Nephron (organoid): Measurements from ENCODE around the gene ITPK1.

Source experiments
- H3K27ac Mint-ChIP-seq, 3 experiments: 2 replicates each; pipeline ENCODE4 v1.8.0; 2020; ENCODE audit warnings: mixed read lengths in 3 of 3, mild to moderate bottlenecking in 2 of 3, moderate library complexity in 1 of 3
- H3K27me3 Mint-ChIP-seq: 2 replicates; pipeline ENCODE4 v1.8.0; 2021; ENCODE audit warnings: low read depth, mild to moderate bottlenecking, moderate library complexity, mixed read lengths
- H3K36me3 Mint-ChIP-seq: 2 replicates; pipeline ENCODE4 v1.8.0; 2020; ENCODE audit warnings: low read depth, mixed read lengths
- H3K4me1 Mint-ChIP-seq: 2 replicates; pipeline ENCODE4 v1.8.0; 2020; ENCODE audit warnings: mixed read lengths
- H3K4me3 Mint-ChIP-seq, 3 experiments: 2 replicates each; pipeline ENCODE4 v1.8.0; 2020; ENCODE audit warnings: mild to moderate bottlenecking in 3 of 3, mixed read lengths in 3 of 3, moderate library complexity in 2 of 3
- H3K9me3 Mint-ChIP-seq: 2 replicates; pipeline ENCODE4 v1.8.0; 2020; ENCODE audit warnings: mixed read lengths
- TF ChIP-seq, protein P1 (sequence below), 3 experiments: fragments of 200-600 bp; sonication (generic); IDR thresholded peaks; one replicate each; pipeline ENCODE4 v1.5.0; 2021; ENCODE audit warnings: antibody characterized with exemption in 3 of 3; ENCODE audit not compliant: unreplicated experiment in 3 of 3

The ITPK1 gene

DNA sequence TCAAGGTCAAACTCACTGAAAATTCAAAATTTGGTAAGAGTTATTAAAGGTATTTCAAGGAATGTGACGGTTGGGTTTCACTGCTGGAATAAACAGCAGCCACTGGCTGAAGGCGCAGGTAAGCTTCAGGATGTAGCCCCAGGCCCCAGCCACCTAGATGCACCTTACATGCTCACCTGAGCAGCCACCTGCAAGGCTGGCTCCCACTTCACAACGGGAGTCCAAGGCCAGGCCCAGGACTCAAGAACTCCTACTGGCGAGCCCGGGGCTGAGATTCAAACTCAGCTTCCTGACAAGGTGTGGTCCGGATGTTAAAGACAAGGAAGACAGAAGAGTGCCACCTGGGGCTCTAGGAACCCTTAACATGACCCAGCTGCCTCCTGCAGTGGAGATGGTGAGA, 78.4 kb downstream of the ITPK1 start:
- Mint-ChIP-seq H3K36me3 (no peaks in the 10 kb centered on the region), H3K27me3 (peaks cover 8% of the 10 kb centered on the region), H3K27ac (no peak overlapping the region)

DNA sequence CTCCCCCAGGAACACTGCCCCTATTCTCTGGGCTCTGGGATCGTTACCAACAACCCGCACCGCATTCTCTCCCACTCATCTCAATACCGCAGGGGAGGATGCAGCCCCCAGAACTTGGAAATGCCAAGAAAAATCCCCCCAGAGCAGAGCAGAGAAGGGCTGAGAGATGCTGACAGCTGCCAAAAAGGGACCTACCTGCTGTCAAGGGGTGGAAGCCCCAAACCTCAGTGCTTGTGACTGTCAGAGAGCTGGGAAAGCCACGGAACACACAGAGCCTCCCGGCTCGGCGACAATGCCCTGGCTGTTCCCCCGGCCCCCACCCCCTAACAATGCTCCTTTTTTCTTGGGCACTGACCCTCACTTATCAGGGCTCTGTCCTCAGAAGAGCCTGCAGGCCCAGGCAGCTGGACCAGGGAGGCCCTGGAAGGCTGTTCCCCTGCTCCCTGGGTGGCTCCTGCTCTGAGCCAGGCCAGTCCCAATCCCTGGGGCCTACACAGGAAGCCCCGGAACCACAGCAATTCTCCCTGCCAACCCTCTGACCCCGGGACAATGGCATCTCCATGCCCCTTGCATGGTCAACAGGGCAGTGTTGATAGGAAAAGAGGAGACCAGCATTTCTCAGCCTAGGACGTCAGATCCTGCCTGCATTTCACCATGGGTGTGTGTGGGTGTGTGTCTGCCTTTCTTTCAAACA, 78.9 kb downstream of the ITPK1 start:
- Mint-ChIP-seq H3K36me3 (no peaks in the 10 kb centered on the region), H3K27me3 (peaks cover 5% of the 10 kb centered on the region), H3K4me1 (peaks cover 43% of the 10 kb centered on the region), H3K4me3 (no peak overlapping the region), H3K9me3 (no peaks in the 10 kb centered on the region), H3K27ac (no peak overlapping the region)
- TF ChIP-seq, protein P1, sequence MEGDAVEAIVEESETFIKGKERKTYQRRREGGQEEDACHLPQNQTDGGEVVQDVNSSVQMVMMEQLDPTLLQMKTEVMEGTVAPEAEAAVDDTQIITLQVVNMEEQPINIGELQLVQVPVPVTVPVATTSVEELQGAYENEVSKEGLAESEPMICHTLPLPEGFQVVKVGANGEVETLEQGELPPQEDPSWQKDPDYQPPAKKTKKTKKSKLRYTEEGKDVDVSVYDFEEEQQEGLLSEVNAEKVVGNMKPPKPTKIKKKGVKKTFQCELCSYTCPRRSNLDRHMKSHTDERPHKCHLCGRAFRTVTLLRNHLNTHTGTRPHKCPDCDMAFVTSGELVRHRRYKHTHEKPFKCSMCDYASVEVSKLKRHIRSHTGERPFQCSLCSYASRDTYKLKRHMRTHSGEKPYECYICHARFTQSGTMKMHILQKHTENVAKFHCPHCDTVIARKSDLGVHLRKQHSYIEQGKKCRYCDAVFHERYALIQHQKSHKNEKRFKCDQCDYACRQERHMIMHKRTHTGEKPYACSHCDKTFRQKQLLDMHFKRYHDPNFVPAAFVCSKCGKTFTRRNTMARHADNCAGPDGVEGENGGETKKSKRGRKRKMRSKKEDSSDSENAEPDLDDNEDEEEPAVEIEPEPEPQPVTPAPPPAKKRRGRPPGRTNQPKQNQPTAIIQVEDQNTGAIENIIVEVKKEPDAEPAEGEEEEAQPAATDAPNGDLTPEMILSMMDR (IDR thresholded peaks at IDR 0.05; ENCODE audit: unreplicated experiment in 3 of 3), result no peak

More for the DNA sequence above, 78.4 kb downstream of the ITPK1 start:
- Mint-ChIP-seq H3K9me3 (no peaks in the 10 kb centered on the region), H3K4me3 (no peak overlapping the region), H3K4me1 (peaks cover 38% of the 10 kb centered on the region)
- TF ChIP-seq, protein P1 (IDR thresholded peaks at IDR 0.05; ENCODE audit: unreplicated experiment in 3 of 3), result no peak

DNA sequence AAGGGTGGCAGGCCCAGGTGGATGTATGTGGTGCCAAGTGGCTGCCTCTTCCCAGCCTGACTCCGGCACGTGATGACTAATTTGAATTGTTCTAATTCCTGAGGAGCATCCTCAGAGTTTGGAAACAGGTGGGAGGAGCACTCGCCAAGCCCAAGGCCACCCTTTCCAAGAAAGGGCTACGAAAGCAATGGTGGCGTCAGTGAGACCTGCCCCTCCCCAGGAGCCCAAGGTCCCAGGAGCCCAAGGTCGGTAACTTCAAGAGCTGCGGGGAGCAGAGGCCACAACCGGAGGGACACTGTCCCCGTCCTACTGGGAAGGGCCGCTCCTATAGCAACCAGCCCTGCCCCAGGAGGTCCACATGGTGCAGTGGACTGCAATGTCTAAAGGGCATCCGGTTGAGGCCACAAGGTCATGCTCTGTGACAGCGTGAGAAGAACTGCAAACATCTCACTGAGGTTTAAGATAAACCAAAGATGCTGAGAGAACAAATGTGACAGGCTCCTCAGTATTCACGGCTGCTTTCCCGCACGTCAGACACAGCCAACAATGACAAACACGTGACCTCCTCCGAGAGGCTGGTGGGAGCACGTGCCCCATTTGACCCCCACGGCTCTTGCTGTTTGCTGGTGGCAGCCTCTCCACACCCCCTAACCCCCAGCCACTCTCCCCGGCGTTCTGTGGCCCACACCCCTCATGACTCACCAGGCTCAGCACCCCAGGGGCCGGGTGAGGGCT, 79.6 kb downstream of the ITPK1 start:
- peaks cover 2% of the 10 kb centered on the region for H3K27me3 Mint-ChIP-seq
- no peaks in the 10 kb centered on the region for H3K36me3 Mint-ChIP-seq
- H3K4me3 Mint-ChIP-seq, result no peak overlapping the region
- peaks cover 48% of the 10 kb centered on the region for H3K4me1 Mint-ChIP-seq
- TF ChIP-seq, protein P1 (IDR thresholded peaks at IDR 0.05; ENCODE audit: unreplicated experiment in 3 of 3), result no peak
- no peak overlapping the region for H3K27ac Mint-ChIP-seq
- no peaks in the 10 kb centered on the region for H3K9me3 Mint-ChIP-seq

DNA sequence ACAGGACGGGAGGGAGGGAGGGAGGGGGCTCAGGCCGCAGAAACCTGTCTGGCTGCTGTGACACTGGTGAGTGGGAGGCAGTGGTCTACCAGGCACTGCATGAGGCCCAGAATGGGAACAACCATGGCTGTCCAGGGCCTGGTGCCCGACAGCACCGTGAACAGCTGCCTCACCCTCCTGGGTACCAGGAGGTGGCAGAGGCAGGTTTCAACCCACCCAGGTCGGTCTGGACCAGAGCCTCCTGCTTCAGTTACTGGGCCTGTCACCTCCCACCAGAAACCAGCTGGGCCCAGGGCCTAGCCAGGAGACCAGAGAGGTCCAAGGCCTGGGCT, 80.2 kb downstream of the ITPK1 start:
- H3K36me3 Mint-ChIP-seq, result no peaks in the 10 kb centered on the region
- H3K9me3 Mint-ChIP-seq, result no peaks in the 10 kb centered on the region
- H3K4me1 Mint-ChIP-seq, result peaks cover 54% of the 10 kb centered on the region
- no peak overlapping the region for H3K27ac Mint-ChIP-seq
- H3K27me3 Mint-ChIP-seq, result no peaks in the 10 kb centered on the region
- TF ChIP-seq, protein P1 (IDR thresholded peaks at IDR 0.05; ENCODE audit: unreplicated experiment in 3 of 3), result no peak
- H3K4me3 Mint-ChIP-seq, result no peak overlapping the region

DNA sequence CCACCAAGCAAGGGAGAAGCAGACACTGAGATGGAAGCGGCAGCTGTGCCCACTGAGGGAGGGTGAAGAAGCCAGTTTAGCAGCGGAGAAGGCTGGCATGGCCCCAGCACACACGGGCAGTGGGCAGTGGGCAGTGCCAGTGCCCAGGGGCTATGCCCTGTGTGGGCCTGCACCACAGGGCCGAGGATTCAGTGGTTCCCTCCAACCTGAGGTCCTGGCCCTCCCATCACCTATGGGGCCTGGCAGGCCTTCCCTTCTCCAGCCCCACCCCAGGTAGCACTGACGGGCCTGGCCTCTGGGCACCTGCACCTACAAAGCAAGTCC, 81.1 kb downstream of the ITPK1 start:
- Mint-ChIP-seq H3K36me3 (no peaks in the 10 kb centered on the region), H3K4me3 (no peak overlapping the region), H3K27ac (no peak overlapping the region), H3K27me3 (no peaks in the 10 kb centered on the region), H3K4me1 (peaks cover 59% of the 10 kb centered on the region), H3K9me3 (no peaks in the 10 kb centered on the region)
- TF ChIP-seq, protein P1 (IDR thresholded peaks at IDR 0.05; ENCODE audit: unreplicated experiment in 3 of 3), result no peak
